GM18499 (cell line): ENCODE measurements around the gene M1AP.
A peak's percentile ranks its signal among the peaks of the same experiment; 100 is the strongest.
"Not testable (repeated sequence)": the region's sequence is repeated elsewhere in the genome, so short reads cannot be mapped to it uniquely, and the experiment has no call there.

ENCODE experiments used
- ATAC-seq: cut with Tn5 transposase; IDR thresholded peaks from one replicate; pipeline ENCODE4 v1.9.1; 2021; ENCODE audit warnings: moderate number of reproducible peaks; ENCODE audit not compliant: insufficient read depth, unreplicated experiment

The M1AP gene

GRCh38 chr2:74569686-74570085 is 78.4 kb downstream of the M1AP start:
- ATAC-seq = no peak

GRCh38 chr2:74567881-74568280 is 80.2 kb downstream of the M1AP start:
- no peak for ATAC-seq

GRCh38 chr2:74566754-74567085 is 81.4 kb downstream of the M1AP start:
- ATAC-seq = no peak

- no peak for ATAC-seq
Observed at GRCh38 chr2:74566076-74566753, 81.9 kb downstream of the M1AP start.

GRCh38 chr2:74564222-74564621 is 83.9 kb downstream of the M1AP start:
- ATAC-seq = no peak

GRCh38 chr2:74562126-74562775 is 85.9 kb downstream of the M1AP start:
- ATAC-seq = no peak

- not testable (repeated sequence) for ATAC-seq
Observed at GRCh38 chr2:74561022-74561421, 87.1 kb downstream of the M1AP start.

GRCh38 chr2:74560591-74560990 is 87.5 kb downstream of the M1AP start:
- ATAC-seq = no peak

GRCh38 chr2:74559912-74560311 is 88.2 kb downstream of the M1AP start:
- ATAC-seq = no peak

- ATAC-seq = no peak
Observed at GRCh38 chr2:74558284-74559230, 89.6 kb downstream of the M1AP start.

GRCh38 chr2:74556831-74557370 is 91.2 kb downstream of the M1AP start:
- no peak for ATAC-seq

- ATAC-seq = no peak
Observed at GRCh38 chr2:74556159-74556558, 92.0 kb downstream of the M1AP start.

- ATAC-seq = no peak
Observed at GRCh38 chr2:74555610-74556103, 92.5 kb downstream of the M1AP start.

GRCh38 chr2:74554820-74555531 is 93.2 kb downstream of the M1AP start:
- no peak for ATAC-seq

- no peak for ATAC-seq
Observed at GRCh38 chr2:74553892-74554819, 94.0 kb downstream of the M1AP start, which contains the start of the genes DOK1 and LOXL3. Gene DOK1 (plus strand): TSS chr2:74554720. CDS start chr2:74554755, 35 bp downstream. Gene LOXL3 (minus strand): TSS chr2:74553942. CDS start chr2:74552634, 1,308 bp downstream.

- ATAC-seq = peak; percentile 10
Observed at GRCh38 chr2:74552914-74553811, 95.0 kb downstream of the M1AP start.

- ATAC-seq = peak; percentile 28
Observed at GRCh38 chr2:74551942-74552913, 95.9 kb downstream of the M1AP start.
